GM12864 (cell line): Measurements from ENCODE around the gene TNFSF11.

Source experiments
- DNase-seq: peaks from one replicate; pipeline ENCODE4 v3.0.0-alpha.2; 2011; ENCODE audit warnings: low read depth
- H3K4me3 ChIP-seq: 2 replicates; pipeline ENCODE4 v1.5.1; 2011; ENCODE audit warnings: mild to moderate bottlenecking, low read depth, low read length, control low read depth
- CTCF ChIP-seq: IDR thresholded peaks from 2 replicates; pipeline ENCODE4 v1.5.1; 2011; ENCODE audit warnings: low read depth, mild to moderate bottlenecking, moderate library complexity, low read length, control low read depth, inconsistent platforms; ENCODE audit errors: missing control alignments

Gene TNFSF11

GRCh38 chr13:42595253-42595571 lies 21.3 kb downstream of the TNFSF11 start:
- DNase-seq: no peak
- no peak for TF ChIP-seq CTCF
- H3K4me3 ChIP-seq: no peak overlapping the region

- no peak for TF ChIP-seq CTCF
- no peak for DNase-seq
- H3K4me3 ChIP-seq: no peak overlapping the region
These were observed 23.6 kb downstream of the TNFSF11 start for GRCh38 chr13:42597505-42597904.

DNA sequence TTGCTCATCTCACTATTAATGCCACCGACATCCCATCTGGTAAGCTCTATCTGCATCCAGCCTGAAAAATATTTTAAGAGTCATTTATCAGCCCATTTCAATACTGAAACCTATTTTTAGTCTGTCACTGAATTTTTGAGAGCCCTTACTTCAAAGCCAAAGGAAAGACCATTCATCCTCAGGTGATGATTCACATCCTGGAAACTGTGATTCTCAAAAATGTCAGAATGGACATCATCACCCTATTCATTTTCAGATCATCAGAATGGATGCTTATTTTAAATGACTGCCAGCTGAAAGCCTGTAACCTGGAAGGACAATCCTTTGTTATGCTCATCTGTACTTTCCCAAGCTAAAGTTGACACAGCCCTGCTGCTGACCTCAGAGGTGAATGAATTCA lies 27.0 kb downstream of the TNFSF11 start:
- H3K4me3 ChIP-seq: no peak overlapping the region
- no peak for TF ChIP-seq CTCF
- DNase-seq: no peak

DNA sequence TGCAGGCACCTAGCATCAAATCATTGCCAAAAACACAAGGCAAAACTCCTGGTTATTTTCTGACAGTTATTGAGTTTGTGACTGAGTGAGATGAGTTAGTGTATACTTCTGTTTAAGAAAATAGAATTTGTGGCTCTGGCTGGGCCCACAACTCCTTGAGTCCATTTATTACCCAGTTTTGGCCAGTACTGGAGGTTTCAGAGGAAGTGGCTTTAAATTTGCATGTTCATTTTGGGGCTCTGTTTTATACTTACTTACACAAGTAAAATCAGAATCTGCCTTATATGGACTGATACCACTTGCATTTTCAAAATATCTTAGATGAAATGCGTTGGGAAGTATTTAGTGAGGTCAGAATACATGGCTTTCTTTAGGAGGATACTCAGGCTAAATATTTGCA lies 29.0 kb downstream of the TNFSF11 start:
- DNase-seq: peak; percentile 44
- TF ChIP-seq CTCF: no peak
- H3K4me3 ChIP-seq: no peak overlapping the region

DNA sequence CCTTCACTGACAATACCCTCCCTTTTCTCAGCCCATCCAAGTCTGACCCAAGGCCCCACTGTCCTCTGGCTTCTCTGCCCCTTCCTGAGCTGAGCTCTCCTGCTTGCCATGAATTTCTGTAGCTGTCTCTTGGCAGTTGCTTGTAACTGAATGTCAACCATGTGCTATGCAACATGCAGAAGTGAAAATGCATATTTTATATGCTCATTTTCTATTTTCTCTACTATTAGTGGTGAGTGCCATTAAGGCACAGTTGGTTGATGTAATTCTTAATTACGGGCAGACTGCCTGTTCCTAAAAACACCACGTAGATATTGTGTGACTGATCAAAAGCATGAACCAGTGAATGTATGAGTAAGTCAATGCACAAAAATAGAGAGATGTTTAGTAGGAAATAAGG lies 29.6 kb downstream of the TNFSF11 start:
- TF ChIP-seq CTCF: no peak
- no peak overlapping the region for H3K4me3 ChIP-seq
- no peak for DNase-seq

GRCh38 chr13:42607546-42607945 lies 33.6 kb downstream of the TNFSF11 start:
- H3K4me3 ChIP-seq: no peak overlapping the region
- DNase-seq: no peak
- TF ChIP-seq CTCF: no peak

DNA sequence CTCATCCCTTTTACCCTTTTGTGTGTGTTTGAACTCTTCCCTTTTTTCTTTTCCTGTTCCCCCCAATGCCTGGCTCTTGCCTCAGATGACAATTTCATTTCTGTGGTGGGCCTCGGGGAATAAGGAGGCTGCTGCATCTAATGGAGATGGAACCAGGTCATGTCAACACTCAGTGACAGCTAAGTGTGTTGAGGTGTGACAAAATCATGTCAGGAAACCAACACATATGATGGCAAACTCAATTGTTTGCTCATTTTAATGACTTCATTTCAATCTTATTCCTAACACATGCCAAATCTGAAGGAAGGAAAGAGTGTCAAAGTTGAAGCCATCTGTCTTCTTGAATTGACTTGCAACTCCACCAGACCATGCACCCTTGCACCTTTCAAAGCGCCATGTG lies 36.7 kb downstream of the TNFSF11 start:
- no peak overlapping the region for H3K4me3 ChIP-seq
- DNase-seq: no peak
- no peak for TF ChIP-seq CTCF
